ENCODE data around the gene FAM168A. TPM values are rescaled to one million over a fixed set of nuclear protein-coding genes. Genes with fewer than 3 reads are reported as not detected.
"Not testable (repeated sequence)": the region's sequence is repeated elsewhere in the genome, so short reads cannot be mapped to it uniquely, and the experiment has no call there.

The FAM168A gene
- total and polyA plus RNA-seq, 2 donors from 2014 or later = 8.9 to 38.1 TPM

- no peak overlapping the region for H3K4me3 ChIP-seq (ENCODE audit: low read length in 3 of 3)
- DNase-seq (no peak), FAIRE-seq (no peak)
- TF ChIP-seq CTCF (IDR thresholded peaks at IDR 0.05; ENCODE audit: borderline replicate concordance, extremely low read depth, insufficient read depth) = no peak
- H3K9ac ChIP-seq (ENCODE audit: low read length in 3 of 3) = no peak overlapping the region
- H3K27ac ChIP-seq (ENCODE audit: low read depth in 2 of 2, low read length in 2 of 2) = no peak overlapping the region
- intact Hi-C loops (cut with DNase I) = no loop called here
- no peaks in the 10 kb centered on the region for H3K9me3 ChIP-seq (ENCODE audit: control insufficient read depth in 2 of 3, insufficient read depth in 1 of 3, low read length in 3 of 3)
- H3K27me3 ChIP-seq (ENCODE audit: control insufficient read depth, insufficient read depth, low read length) = no peaks in the 10 kb centered on the region
- H3K4me1 ChIP-seq (ENCODE audit: control insufficient read depth in 2 of 3, insufficient read depth in 2 of 3, low read depth in 1 of 3, low read length in 3 of 3) = peaks cover 0 to 3% (median 0%) of the 10 kb centered on the region in 3 donors
- H3K36me3 ChIP-seq (ENCODE audit: control insufficient read depth in 2 of 3, insufficient read depth in 3 of 3, low read length in 3 of 3) = no peaks in the 10 kb centered on the region
Measured at GRCh38 chr11:73445980-73446379, 151.9 kb downstream of the FAM168A start.

- no peaks in the 10 kb centered on the region for H3K27me3 ChIP-seq (ENCODE audit: control insufficient read depth, insufficient read depth, low read length)
- H3K4me1 ChIP-seq (ENCODE audit: control insufficient read depth in 2 of 3, insufficient read depth in 2 of 3, low read depth in 1 of 3, low read length in 3 of 3) = no peaks in the 10 kb centered on the region
- FAIRE-seq (no peak), DNase-seq (peak in 1 of 5 donors; percentile 14)
- intact Hi-C loops (cut with DNase I) = no loop called here
- no peak for TF ChIP-seq CTCF (IDR thresholded peaks at IDR 0.05; ENCODE audit: borderline replicate concordance, extremely low read depth, insufficient read depth)
- H3K27ac ChIP-seq (ENCODE audit: low read depth in 2 of 2, low read length in 2 of 2) = no peak overlapping the region
- no peaks in the 10 kb centered on the region for H3K36me3 ChIP-seq (ENCODE audit: control insufficient read depth in 2 of 3, insufficient read depth in 3 of 3, low read length in 3 of 3)
- no peaks in the 10 kb centered on the region for H3K9me3 ChIP-seq (ENCODE audit: control insufficient read depth in 2 of 3, insufficient read depth in 1 of 3, low read length in 3 of 3)
- no peak overlapping the region for H3K4me3 ChIP-seq (ENCODE audit: low read length in 3 of 3)
- no peak overlapping the region for H3K9ac ChIP-seq (ENCODE audit: low read length in 3 of 3)
Measured at GRCh38 chr11:73439002-73439843, 158.7 kb downstream of the FAM168A start.

- H3K4me1 ChIP-seq (ENCODE audit: control insufficient read depth in 2 of 3, insufficient read depth in 2 of 3, low read depth in 1 of 3, low read length in 3 of 3); intact Hi-C loops (cut with DNase I); FAIRE-seq; H3K36me3 ChIP-seq (ENCODE audit: control insufficient read depth in 2 of 3, insufficient read depth in 3 of 3, low read length in 3 of 3); H3K9ac ChIP-seq (ENCODE audit: low read length in 3 of 3); H3K27ac ChIP-seq (ENCODE audit: low read depth in 2 of 2, low read length in 2 of 2); H3K4me3 ChIP-seq (ENCODE audit: low read length in 3 of 3); H3K27me3 ChIP-seq (ENCODE audit: control insufficient read depth, insufficient read depth, low read length); DNase-seq; H3K9me3 ChIP-seq (ENCODE audit: control insufficient read depth in 2 of 3, insufficient read depth in 1 of 3, low read length in 3 of 3): not testable (repeated sequence)
Measured at GRCh38 chr11:73436859-73437258, 161.1 kb downstream of the FAM168A start.

- DNase-seq (peak in 1 of 5 donors; percentile 8), FAIRE-seq (no peak)
- no peak for TF ChIP-seq CTCF (IDR thresholded peaks at IDR 0.05; ENCODE audit: borderline replicate concordance, extremely low read depth, insufficient read depth)
- intact Hi-C loops (cut with DNase I) = no loop called here
- Histone ChIP-seq H3K4me3 (ENCODE audit: low read length in 3 of 3) (no peak overlapping the region), H3K4me1 (ENCODE audit: control insufficient read depth in 2 of 3, insufficient read depth in 2 of 3, low read depth in 1 of 3, low read length in 3 of 3) (peaks cover 0 to 2% (median 0%) of the 10 kb centered on the region in 3 donors), H3K36me3 (ENCODE audit: control insufficient read depth in 2 of 3, insufficient read depth in 3 of 3, low read length in 3 of 3) (no peaks in the 10 kb centered on the region), H3K9me3 (ENCODE audit: control insufficient read depth in 2 of 3, insufficient read depth in 1 of 3, low read length in 3 of 3) (no peaks in the 10 kb centered on the region), H3K27me3 (ENCODE audit: control insufficient read depth, insufficient read depth, low read length) (no peaks in the 10 kb centered on the region), H3K27ac (ENCODE audit: low read depth in 2 of 2, low read length in 2 of 2) (no peak overlapping the region), H3K9ac (ENCODE audit: low read length in 3 of 3) (no peak overlapping the region)
Measured at GRCh38 chr11:73431396-73431795, 166.5 kb downstream of the FAM168A start.

Measured in kidney (tissue), 14 donors.